Stimulated activated CD8-positive, alpha-beta memory T cell treated with anti-CD3 and anti-CD28 coated beads, Interleukin-4, amount 100 ng/mL, for 48 hours (primary cell): ENCODE measurements around the gene DDX4.
"Not testable (repeated sequence)": the region's sequence is repeated elsewhere in the genome, so short reads cannot be mapped to it uniquely, and the experiment has no call there.

Source experiments
- DNase-seq: peaks from one replicate; pipeline ENCODE4 v3.0.0-alpha.2; 2020

The DDX4 gene

GRCh38 chr5:55731848-55732247 lies 6.0 kb upstream of the DDX4 start:
- no peak for DNase-seq

- no peak for DNase-seq
These were observed 5.3 kb upstream of the DDX4 start for GRCh38 chr5:55732585-55732984.

- no peak for DNase-seq
These were observed 3.2 kb upstream of the DDX4 start for GRCh38 chr5:55734658-55735057.

GRCh38 chr5:55742778-55743177 lies 4.9 kb downstream of the DDX4 start:
- no peak for DNase-seq

GRCh38 chr5:55747778-55748318 lies 10.0 kb downstream of the DDX4 start:
- DNase-seq = no peak

- DNase-seq = no peak
These were observed 11.5 kb downstream of the DDX4 start for GRCh38 chr5:55749387-55749786.

GRCh38 chr5:55750063-55750462 lies 12.2 kb downstream of the DDX4 start:
- no peak for DNase-seq

- DNase-seq = no peak
These were observed 12.6 kb downstream of the DDX4 start for GRCh38 chr5:55750499-55750898.

- DNase-seq = no peak
These were observed 20.4 kb downstream of the DDX4 start for GRCh38 chr5:55758231-55758630.

GRCh38 chr5:55758714-55759113 lies 20.9 kb downstream of the DDX4 start:
- DNase-seq = no peak

GRCh38 chr5:55761721-55762120 lies 23.9 kb downstream of the DDX4 start:
- DNase-seq = not testable (repeated sequence)

- no peak for DNase-seq
These were observed 26.0 kb downstream of the DDX4 start for GRCh38 chr5:55763746-55764420.

GRCh38 chr5:55768279-55768678 lies 30.4 kb downstream of the DDX4 start:
- no peak for DNase-seq

- no peak for DNase-seq
These were observed 33.4 kb downstream of the DDX4 start for GRCh38 chr5:55771175-55771655.

GRCh38 chr5:55773057-55773456 lies 35.2 kb downstream of the DDX4 start:
- DNase-seq = no peak

GRCh38 chr5:55777332-55777731 lies 39.5 kb downstream of the DDX4 start:
- DNase-seq = no peak

- no peak for DNase-seq
These were observed 63.1 kb downstream of the DDX4 start for GRCh38 chr5:55800924-55801323.

- DNase-seq = not testable (repeated sequence)
These were observed 71.0 kb downstream of the DDX4 start for GRCh38 chr5:55808814-55809213.

- DNase-seq = not testable (repeated sequence)
These were observed 78.1 kb downstream of the DDX4 start for GRCh38 chr5:55815939-55816338.

GRCh38 chr5:55816342-55816741 lies 78.5 kb downstream of the DDX4 start:
- DNase-seq = no peak

GRCh38 chr5:55817030-55817429 lies 79.2 kb downstream of the DDX4 start:
- DNase-seq = no peak

- DNase-seq = no peak
These were observed 82.6 kb downstream of the DDX4 start for GRCh38 chr5:55820488-55820887.

- peak; percentile 27 for DNase-seq
These were observed 84.1 kb downstream of the DDX4 start for GRCh38 chr5:55821731-55822512.

- no peak for DNase-seq
These were observed 85.4 kb downstream of the DDX4 start for GRCh38 chr5:55823151-55823796.
